Activated T-helper 1 cell treated with Interleukin-2 at 50 U/mL for 16 hours (primary cell): ENCODE data around the gene RAB29.
"Not testable (repeated sequence)": the region's sequence is repeated elsewhere in the genome, so short reads cannot be mapped to it uniquely, and the experiment has no call there.

Source experiments
- DNase-seq: peaks from one replicate; pipeline ENCODE4 v3.0.0-alpha.2; 2020; ENCODE audit warnings: low read depth

RAB29 gene

GRCh38 chr1:205763980-205764379, 11.3 kb downstream of the RAB29 start:
- DNase-seq: no peak

GRCh38 chr1:205760606-205761005, 14.7 kb downstream of the RAB29 start:
- DNase-seq: no peak

- DNase-seq: no peak
These were observed 18.7 kb downstream of the RAB29 start for GRCh38 chr1:205756552-205756951.

- DNase-seq: no peak
These were observed 20.4 kb downstream of the RAB29 start for GRCh38 chr1:205754857-205755256.

DNA sequence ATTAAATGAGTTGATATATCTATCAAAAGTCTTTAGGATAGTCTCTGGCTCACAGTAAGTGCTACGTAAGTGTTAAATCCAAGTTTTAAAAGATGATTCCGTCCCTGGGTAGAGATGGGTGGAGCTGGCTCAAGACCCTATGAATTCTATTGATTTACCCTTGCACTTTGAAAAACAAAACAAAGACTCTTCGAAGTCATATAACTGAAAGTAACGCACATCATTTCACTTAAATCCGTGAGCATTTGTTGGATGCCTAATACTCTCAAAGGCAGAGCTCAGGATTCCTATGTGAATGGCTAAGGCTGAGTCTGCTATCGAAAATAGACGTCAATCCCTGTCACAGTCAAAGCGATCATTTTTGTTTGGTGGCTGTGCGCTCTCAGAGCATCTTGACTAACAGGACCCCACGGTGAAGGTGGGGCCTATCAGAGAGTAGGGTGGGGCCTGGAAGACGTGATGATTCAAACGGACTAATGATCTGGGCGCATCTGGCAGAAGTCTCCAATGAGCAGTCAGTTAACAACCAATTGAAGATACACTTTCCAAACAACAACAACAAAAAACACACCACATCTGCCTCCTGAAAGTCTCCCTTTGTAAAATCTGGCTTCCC, 24.1 kb downstream of the RAB29 start:
- no peak for DNase-seq

- DNase-seq: peak; percentile 92
These were observed 24.9 kb downstream of the RAB29 start, which contains the start of gene NUCKS1 for GRCh38 chr1:205750138-205751035. Gene NUCKS1 (minus strand): TSS chr1:205750182. CDS start chr1:205749973, 209 bp downstream.

DNA sequence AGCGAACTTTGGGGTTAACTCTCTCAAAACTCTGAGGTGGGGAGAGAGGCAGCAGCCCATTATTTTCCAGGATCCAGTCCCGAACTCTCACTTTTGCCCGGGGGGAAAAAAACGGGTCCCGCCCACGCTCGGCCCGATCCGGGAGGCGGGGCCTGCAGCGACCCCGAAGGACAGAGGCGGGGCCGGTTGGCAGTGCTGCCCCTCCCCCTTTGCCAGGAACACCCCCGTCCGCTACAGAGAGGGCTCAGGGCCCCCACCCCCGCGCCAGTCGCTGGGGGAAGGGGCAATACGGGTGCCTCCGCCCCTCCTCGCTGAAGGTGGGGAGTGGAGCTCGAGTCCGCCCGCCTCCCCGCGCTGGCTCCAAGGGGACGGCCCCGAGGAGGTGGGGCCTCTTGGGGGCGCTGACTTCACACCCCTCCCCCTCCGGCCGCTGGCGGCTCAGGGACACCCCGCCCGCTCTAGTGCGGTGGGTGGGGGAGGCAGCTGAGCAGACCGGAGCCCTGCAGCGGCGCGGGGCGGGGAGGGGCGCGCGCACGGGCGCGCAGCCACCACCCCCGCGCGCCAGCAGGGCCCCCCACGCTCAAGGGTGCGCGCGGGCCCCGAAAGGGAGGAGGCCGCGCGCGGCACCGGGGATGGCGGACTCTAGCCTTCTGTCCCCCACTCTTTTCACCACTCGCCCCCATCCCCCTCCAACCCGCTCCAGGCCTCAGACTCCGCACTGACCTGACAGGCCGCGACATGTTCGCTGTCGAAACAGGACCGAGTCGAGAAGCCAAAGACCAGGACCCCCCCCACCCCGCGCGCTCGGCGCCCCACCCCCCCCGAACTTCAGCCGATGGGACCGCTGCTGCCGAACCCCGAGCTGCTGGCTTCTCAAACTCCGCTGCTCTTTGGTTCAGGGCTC, 25.8 kb downstream of the RAB29 start:
- DNase-seq: peak; percentile 92

GRCh38 chr1:205748403-205749233, 26.7 kb downstream of the RAB29 start:
- DNase-seq: no peak

DNA sequence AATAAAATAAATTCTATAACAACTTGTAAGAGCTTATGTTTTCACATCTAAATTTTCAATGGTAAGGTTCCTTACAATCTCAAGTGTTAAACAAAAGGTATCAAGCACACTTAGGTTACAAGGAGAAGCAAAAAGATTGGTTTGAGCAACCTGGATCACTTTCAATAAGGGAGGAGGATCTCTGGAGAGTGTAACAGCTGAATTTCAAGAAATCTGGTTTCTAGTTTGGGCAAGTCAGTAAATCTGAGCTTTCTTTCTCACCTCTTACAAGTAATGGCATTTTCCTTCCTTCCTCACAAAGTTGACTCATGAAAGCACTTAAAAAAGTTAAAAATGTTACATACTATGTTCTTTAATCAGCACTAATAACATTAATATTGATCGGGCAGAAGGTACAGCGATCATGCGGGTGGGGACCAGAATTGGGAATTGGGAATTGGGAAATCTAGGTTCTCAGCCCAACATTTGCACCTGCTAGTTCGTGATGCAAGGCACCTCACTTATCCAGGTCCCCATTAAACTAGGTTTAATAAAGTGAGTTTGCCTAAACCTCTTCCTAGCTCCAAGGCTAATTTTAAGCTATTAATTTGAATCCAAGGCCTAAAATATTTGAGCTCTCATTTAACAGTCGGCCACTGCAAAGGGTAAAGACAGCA, 28.4 kb downstream of the RAB29 start:
- no peak for DNase-seq

GRCh38 chr1:205744403-205744802, 30.9 kb downstream of the RAB29 start:
- no peak for DNase-seq

DNA sequence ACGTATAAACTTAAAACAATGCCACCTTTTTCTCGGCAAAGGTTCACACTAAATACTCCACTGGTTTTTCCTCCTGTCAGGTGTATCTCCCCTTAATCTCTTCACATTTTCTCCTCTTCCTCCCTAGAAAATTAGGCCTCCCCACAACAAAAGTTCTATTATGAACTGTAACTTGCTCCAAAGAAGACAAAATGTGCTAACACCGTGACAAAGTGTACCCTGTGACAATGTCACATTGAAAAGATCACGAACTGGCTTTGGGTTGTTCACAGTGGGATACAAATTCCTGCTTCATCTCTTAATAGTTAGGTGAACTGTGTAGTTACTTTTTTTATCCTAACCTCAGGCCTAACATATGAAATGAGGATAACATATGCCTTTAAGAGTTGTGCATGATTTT, 31.3 kb downstream of the RAB29 start:
- DNase-seq: no peak

DNA sequence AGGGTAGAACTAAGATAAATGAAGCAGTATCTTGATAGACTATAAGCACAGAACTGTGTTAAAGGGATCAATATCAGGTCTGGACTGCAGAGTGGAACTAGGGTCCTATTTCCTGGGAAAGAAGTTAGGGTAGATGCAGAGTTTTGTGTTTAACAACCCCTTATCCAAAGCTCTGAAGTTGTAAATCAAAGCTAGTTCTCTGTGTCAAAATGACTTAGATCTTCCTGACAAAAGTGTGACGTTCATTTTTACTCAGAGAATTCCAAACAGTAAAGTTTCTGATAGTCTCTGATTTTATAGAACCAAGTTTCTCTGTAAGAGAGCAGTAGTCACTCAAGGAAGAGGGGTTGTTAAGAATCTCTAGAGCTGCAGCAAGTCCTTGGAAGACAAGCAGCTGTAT, 33.6 kb downstream of the RAB29 start:
- no peak for DNase-seq

DNA sequence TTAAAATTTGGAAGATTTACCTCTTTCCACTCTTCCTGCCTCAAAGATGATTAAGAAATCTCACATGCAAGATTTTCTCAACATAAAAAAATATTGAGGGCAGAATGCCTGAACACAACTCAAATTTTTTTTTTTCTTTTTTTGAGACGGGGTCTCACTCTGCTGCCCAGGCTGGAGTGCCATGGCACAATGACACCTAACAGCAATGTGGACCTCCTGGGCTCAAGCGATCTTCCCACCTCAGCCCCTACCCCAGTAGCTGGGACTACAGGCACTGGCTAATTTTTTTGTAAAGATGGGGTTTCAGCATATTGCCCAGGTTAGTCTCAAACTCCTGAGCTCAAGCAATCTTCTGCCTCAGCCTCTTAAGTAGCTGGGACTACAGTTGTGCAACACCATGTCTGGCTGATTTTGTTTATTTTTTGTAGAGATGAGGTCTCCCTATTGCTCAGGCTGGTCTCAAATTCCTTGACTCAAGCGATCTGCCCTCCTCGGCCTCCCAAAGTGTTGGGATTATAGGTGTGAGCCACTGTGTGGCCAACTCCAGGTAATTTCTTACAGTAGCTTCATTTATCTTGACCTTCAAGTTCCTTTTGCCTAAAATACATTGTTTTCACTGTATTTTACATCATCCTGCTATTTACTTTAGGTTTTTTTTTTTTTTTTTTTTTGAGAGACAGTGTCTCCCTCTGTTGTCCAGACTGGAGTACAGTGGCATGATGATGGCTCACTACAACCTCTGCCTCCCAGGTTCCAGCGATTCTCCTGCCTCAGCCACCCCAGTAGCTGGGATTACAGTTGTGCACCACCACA, 35.7 kb downstream of the RAB29 start:
- no peak for DNase-seq

GRCh38 chr1:205735218-205735617, 40.1 kb downstream of the RAB29 start:
- DNase-seq: no peak

GRCh38 chr1:205733438-205734175, 41.7 kb downstream of the RAB29 start:
- DNase-seq: no peak

DNA sequence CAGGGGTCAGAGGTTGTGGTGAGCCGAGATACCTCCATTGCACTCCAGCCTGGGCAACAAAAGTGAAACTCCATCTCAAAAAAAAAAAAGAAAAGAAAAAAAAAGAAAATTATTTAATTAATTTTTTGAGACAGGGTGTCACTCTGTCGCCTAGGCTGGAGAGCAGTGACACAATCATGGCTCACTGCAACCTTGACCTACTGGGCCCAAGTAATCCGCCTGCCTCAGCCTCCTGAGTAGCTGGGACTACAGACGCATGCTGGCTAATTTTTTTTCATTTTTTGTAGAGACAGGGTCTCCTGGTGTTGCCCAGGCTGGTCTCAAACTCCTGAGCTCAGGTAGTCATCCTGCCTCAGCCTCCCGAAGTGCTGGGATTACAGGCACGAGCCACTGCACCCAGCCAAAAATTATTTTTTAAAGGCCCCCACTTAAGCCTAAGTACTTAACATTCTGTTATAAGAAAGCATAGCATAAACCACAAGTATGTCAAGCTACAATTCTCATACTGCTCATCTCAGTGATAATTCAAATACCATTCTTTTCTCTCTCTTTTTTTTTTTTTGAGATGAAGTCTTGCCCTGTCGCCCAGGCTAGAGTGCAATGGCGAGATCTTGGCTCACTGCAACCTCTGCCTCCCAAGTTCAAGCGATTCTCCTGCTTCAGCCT, 45.2 kb downstream of the RAB29 start:
- DNase-seq: no peak

GRCh38 chr1:205726619-205727125, 48.6 kb downstream of the RAB29 start:
- DNase-seq: no peak

DNA sequence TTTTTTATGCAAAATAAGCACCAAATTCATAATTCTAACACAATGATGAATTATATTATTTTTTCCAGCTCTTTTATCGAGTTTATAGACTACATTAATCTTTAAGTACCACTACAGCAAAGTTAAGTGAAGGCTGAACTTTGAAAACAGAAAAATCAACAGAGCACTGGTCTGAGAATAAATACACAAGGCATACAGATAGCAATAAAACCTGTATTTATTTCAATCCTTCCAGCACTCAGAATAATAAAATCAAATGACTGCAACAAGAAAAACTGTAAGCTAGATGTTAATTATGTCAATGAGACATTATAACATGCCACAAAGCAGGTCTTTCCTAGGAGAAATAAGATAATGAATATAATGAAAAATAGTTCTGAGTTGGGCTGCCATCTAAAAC, 49.8 kb downstream of the RAB29 start:
- DNase-seq: no peak

DNA sequence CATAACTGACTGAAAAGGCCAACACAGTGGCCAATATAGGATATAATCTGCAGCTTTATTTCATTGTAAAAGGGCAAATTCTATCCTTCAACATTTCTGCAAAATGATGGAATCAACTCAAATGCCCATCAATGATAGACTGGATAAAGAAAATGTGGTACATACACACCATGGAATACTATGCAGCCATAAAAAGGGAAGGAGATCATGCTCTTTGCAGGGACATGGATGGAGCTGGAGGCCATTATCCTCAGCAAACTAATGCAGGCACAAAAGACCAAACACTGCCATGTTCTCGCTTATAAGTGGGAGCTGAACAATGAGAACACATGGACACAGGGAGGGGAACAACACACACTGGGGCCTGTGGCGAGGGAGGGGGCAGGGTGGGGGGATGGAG, 54.5 kb downstream of the RAB29 start:
- DNase-seq: not testable (repeated sequence)
